GM23338 (cell line): ENCODE results near the gene RELL1.

Source experiments
- CTCF ChIP-seq, 2 experiments: fragments of 200-600 bp in 1 of 2; sonication (generic) in 1 of 2; conservative IDR thresholded peaks; 2 replicates each; pipeline versions ENCODE4 v1.5.1 to v1.6.1; 2016 to 2017; ENCODE audit warnings: antibody characterized with exemption in 2 of 2, low read depth in 2 of 2, mild to moderate bottlenecking in 2 of 2, moderate library complexity in 1 of 2
- EZH2 ChIP-seq: fragments of 200-600 bp; sonication (generic); IDR thresholded peaks from one replicate; pipeline ENCODE4 v1.8.0; 2017; ENCODE audit warnings: antibody characterized with exemption, mild to moderate bottlenecking, low read depth; ENCODE audit not compliant: unreplicated experiment
- REST ChIP-seq: IDR thresholded peaks from one replicate; pipeline ENCODE4 v1.6.1; 2018; ENCODE audit warnings: antibody characterized with exemption; ENCODE audit not compliant: unreplicated experiment
- ZNF462 ChIP-seq: fragments of 250-450 bp; sonication (Bioruptor Pico); IDR thresholded peaks from 2 replicates; pipeline ENCODE4 v1.5.0; 2020; ENCODE audit warnings: mild to moderate bottlenecking, moderate library complexity

- TF ChIP-seq EZH2 (no peak), REST (no peak), CTCF (conservative IDR thresholded peaks at IDR 0.05; ENCODE audit: low read depth in 2 of 2) (no peak), ZNF462 (CRISPR knock-in tag) (no peak)
Observed at GRCh38 chr4:37604461-37604860, 81.7 kb downstream of the RELL1 start.
